Breast epithelium (tissue), 4 donors: ENCODE measurements around the gene ADCY2. TPM values are rescaled to one million over a fixed set of nuclear protein-coding genes. Genes with fewer than 3 reads are reported as not detected.

ENCODE experiments used
- DNase-seq, 2 donors: peaks; one replicate each; pipeline ENCODE4 v3.0.0-alpha.2; 2019; ENCODE audit warnings: low spot score in 2 of 2
- H3K27ac ChIP-seq, 2 donors: fragments of 200-600 bp; sonication (generic) in 1 of 2; one replicate each; pipeline ENCODE4 v1.5.1; 2016 to 2019; ENCODE audit warnings: mild to moderate bottlenecking in 1 of 2
- H3K27me3 ChIP-seq, 2 donors: fragments of 200-600 bp; sonication (generic) in 1 of 2; one replicate each; pipeline versions ENCODE4 v1.5.1 to v1.6.0; 2017 to 2019; ENCODE audit warnings: control low read depth in 1 of 2, mild to moderate bottlenecking in 1 of 2
- H3K36me3 ChIP-seq: fragments of 200-600 bp; one replicate; pipeline ENCODE4 v1.5.1; 2019
- H3K4me1 ChIP-seq, 2 donors: fragments of 200-600 bp; sonication (generic); one replicate each; pipeline ENCODE4 v1.5.1; 2016 to 2019; ENCODE audit warnings: control low read depth in 1 of 2
- H3K4me3 ChIP-seq, 3 donors: fragments of 200-600 bp; sonication (generic); 1 replicate in 2 of 3; 2 replicates in 1 of 3; pipeline ENCODE4 v1.5.1; 2016 to 2019; ENCODE audit warnings: mild to moderate bottlenecking in 3 of 3, moderate library complexity in 2 of 3
- H3K9me3 ChIP-seq, 2 donors: fragments of 200-600 bp; sonication (generic) in 1 of 2; one replicate each; pipeline ENCODE4 v1.5.1; 2016 to 2019; ENCODE audit warnings: control low read depth in 1 of 2
- CTCF ChIP-seq, 3 donors: fragments of 450-650 bp; IDR thresholded peaks; one replicate each; pipeline ENCODE4 v1.5.1; 2016 to 2017; ENCODE audit warnings: antibody characterized with exemption in 3 of 3, mild to moderate bottlenecking in 3 of 3, moderate library complexity in 3 of 3
- POLR2A ChIP-seq: fragments of 450-650 bp; IDR thresholded peaks from one replicate; pipeline ENCODE4 v1.6.1; 2016; ENCODE audit warnings: antibody characterized with exemption, mild to moderate bottlenecking, moderate library complexity
- POLR2AphosphoS5 ChIP-seq, 3 donors: sonication (generic); formaldehyde crosslinking; IDR thresholded peaks; one replicate each; pipeline ENCODE4 v1.6.1; 2017; ENCODE audit warnings: antibody characterized with exemption in 3 of 3
- intact Hi-C: fragments of 100-400 bp; cut with DNase I; formaldehyde crosslinking; loops from one replicate; pipeline ENCODE4 v1.15.1; 2023; ENCODE audit warnings: low total_unique reads
- total RNA-seq, 3 donors: library from RNA; depleted of rRNA; stranded (reverse); fragments of >200 nt; gene quantifications; one replicate each; pipeline ENCODE4 v1.1.0, GENCODE V29; 2016

Gene ADCY2
- total RNA-seq, 3 donors from 2014 or later, result 3.8 to 30.1 (median 4.9) TPM

GRCh38 chr5:7364226-7364875 lies 31.6 kb upstream of the ADCY2 start:
- Histone ChIP-seq H3K36me3 (no peaks in the 10 kb centered on the region), H3K4me1 (no peaks in the 10 kb centered on the region), H3K27me3 (no peaks in the 10 kb centered on the region), H3K9me3 (no peaks in the 10 kb centered on the region), H3K27ac (no peak overlapping the region), H3K4me3 (no peak overlapping the region)
- no peak for DNase-seq
- TF ChIP-seq POLR2AphosphoS5 (IDR thresholded peaks at IDR 0.05), result no peak
- TF ChIP-seq POLR2A, result no peak
- no peak for TF ChIP-seq CTCF (IDR thresholded peaks at IDR 0.05)
- intact Hi-C loops, result no loop called here

- Histone ChIP-seq H3K4me3 (no peak overlapping the region), H3K27me3 (no peaks in the 10 kb centered on the region), H3K4me1 (no peaks in the 10 kb centered on the region), H3K9me3 (no peaks in the 10 kb centered on the region), H3K36me3 (no peaks in the 10 kb centered on the region), H3K27ac (no peak overlapping the region)
- no peak for TF ChIP-seq POLR2AphosphoS5 (IDR thresholded peaks at IDR 0.05)
- TF ChIP-seq POLR2A, result no peak
- no peak for TF ChIP-seq CTCF (IDR thresholded peaks at IDR 0.05)
- intact Hi-C loops, result no loop called here
- no peak for DNase-seq
Measured at GRCh38 chr5:7367780-7368179, 28.2 kb upstream of the ADCY2 start.

GRCh38 chr5:7372399-7372798 lies 23.5 kb upstream of the ADCY2 start:
- no peak overlapping the region for H3K27ac ChIP-seq
- TF ChIP-seq POLR2A (no peak), POLR2AphosphoS5 (IDR thresholded peaks at IDR 0.05) (no peak), CTCF (IDR thresholded peaks at IDR 0.05) (no peak)
- intact Hi-C loops, result no loop called here
- no peaks in the 10 kb centered on the region for H3K9me3 ChIP-seq
- no peaks in the 10 kb centered on the region for H3K36me3 ChIP-seq
- H3K27me3 ChIP-seq, result no peaks in the 10 kb centered on the region
- H3K4me3 ChIP-seq, result no peak overlapping the region
- H3K4me1 ChIP-seq, result no peaks in the 10 kb centered on the region
- no peak for DNase-seq

GRCh38 chr5:7374186-7374585 lies 21.8 kb upstream of the ADCY2 start:
- DNase-seq, result no peak
- Histone ChIP-seq H3K27me3 (no peaks in the 10 kb centered on the region), H3K9me3 (no peaks in the 10 kb centered on the region), H3K4me3 (no peak overlapping the region), H3K4me1 (no peaks in the 10 kb centered on the region), H3K27ac (no peak overlapping the region), H3K36me3 (no peaks in the 10 kb centered on the region)
- TF ChIP-seq CTCF (IDR thresholded peaks at IDR 0.05), result no peak
- no peak for TF ChIP-seq POLR2AphosphoS5 (IDR thresholded peaks at IDR 0.05)
- TF ChIP-seq POLR2A, result no peak
- intact Hi-C loops, result no loop called here

- intact Hi-C loops, result no loop called here
- Histone ChIP-seq H3K27me3 (no peaks in the 10 kb centered on the region), H3K4me1 (no peaks in the 10 kb centered on the region), H3K9me3 (no peaks in the 10 kb centered on the region), H3K27ac (no peak overlapping the region), H3K36me3 (no peaks in the 10 kb centered on the region), H3K4me3 (no peak overlapping the region)
- DNase-seq, result no peak
- no peak for TF ChIP-seq POLR2A
- no peak for TF ChIP-seq POLR2AphosphoS5 (IDR thresholded peaks at IDR 0.05)
Measured at GRCh38 chr5:7375457-7375856, 20.5 kb upstream of the ADCY2 start.
